Upper lobe of left lung (tissue), 4 donors: Measurements from ENCODE around the gene RNU6-7.

Experiments used
- CTCF ChIP-seq, 6 experiments: fragments of 450-650 bp in 4 of 6; fragments of 200-600 bp in 2 of 6; sonication (generic) in 2 of 6; IDR thresholded peaks; one replicate each; pipeline ENCODE4 v1.5.1; 2016 to 2019; ENCODE audit warnings: antibody characterized with exemption in 6 of 6
- EP300 ChIP-seq, 4 donors: sonication (generic); formaldehyde crosslinking; IDR thresholded peaks; one replicate each; pipeline ENCODE4 v1.5.1; 2017; ENCODE audit warnings: antibody characterized with exemption in 4 of 4, control low read depth in 2 of 4
- POLR2AphosphoS5 ChIP-seq, 2 donors: sonication (generic); formaldehyde crosslinking; IDR thresholded peaks; one replicate each; pipeline ENCODE4 v1.5.1; 2017; ENCODE audit warnings: antibody characterized with exemption in 2 of 2

GRCh38 chr14:32251530-32251929, 49.7 kb downstream of the RNU6-7 start:
- TF ChIP-seq CTCF (IDR thresholded peaks at IDR 0.05) (no peak), EP300 (IDR thresholded peaks at IDR 0.05) (no peak), POLR2AphosphoS5 (IDR thresholded peaks at IDR 0.05) (no peak)
